ENCODE data around the gene COL12A1.

GRCh38 chr6:75156186-75156878 is 49.5 kb downstream of the COL12A1 start:
- TF ChIP-seq POLR2AphosphoS5 (IDR thresholded peaks at IDR 0.05) (no peak), CTCF (IDR thresholded peaks at IDR 0.05) (no peak), EP300 (IDR thresholded peaks at IDR 0.05; ENCODE audit: low read depth) (no peak), POLR2A (IDR thresholded peaks at IDR 0.05) (no peak)

Measured in transverse colon (tissue), 4 donors.